ENCODE measurements around the gene LIPH.
"Not testable (repeated sequence)": the region's sequence is repeated elsewhere in the genome, so short reads cannot be mapped to it uniquely, and the experiment has no call there.

The LIPH gene

DNA sequence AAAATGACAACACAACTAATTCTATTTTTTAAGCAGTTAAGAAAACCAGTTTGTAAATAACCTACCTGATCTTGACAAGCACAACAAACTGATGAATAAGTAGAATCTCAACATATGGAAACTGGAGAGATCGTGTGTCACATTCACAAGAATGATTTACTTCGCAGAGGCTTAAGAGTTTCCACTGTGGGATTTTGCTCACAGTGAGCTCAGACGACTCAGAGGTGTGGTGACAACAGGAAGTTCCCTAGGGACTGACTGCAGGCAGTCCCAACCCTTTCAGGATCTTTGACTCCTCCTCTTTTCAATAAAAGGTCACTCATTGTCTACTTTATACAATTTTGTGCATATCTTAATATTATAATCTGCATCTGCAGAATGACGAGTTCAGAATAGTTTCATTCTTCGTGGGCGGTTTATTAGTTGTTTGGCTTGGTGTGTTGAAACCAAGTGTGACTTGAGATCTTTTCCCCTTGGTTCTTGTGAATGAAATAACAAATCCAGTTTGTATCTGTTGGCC is at the start of gene LIPH:
LIPH (minus strand) TSS at position 231 of the 520 bp plus-strand sequence; CDS start at position 114, 117 bp downstream.
- DNase-seq = peak; percentile 44

DNA sequence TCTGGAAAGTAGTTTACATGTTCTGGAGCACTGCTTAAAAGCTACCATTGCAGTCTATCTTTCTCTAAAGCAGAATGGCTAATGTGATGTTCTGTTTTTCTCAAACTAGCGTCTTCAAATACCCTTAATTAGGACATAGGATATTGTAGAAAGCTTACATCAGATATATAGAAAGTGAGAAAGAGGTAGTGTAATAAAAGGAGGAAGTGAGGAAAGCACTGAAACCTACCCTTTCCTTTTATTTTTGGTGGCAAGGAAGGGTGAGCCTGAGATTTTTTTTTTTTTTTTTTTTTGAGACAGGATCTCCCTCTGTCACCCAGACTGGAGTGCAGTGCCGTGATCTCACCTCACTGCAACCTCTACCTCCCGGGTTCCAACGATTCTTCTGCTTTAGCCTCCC is 43.1 kb upstream of the LIPH start:
- no peak for DNase-seq

DNA sequence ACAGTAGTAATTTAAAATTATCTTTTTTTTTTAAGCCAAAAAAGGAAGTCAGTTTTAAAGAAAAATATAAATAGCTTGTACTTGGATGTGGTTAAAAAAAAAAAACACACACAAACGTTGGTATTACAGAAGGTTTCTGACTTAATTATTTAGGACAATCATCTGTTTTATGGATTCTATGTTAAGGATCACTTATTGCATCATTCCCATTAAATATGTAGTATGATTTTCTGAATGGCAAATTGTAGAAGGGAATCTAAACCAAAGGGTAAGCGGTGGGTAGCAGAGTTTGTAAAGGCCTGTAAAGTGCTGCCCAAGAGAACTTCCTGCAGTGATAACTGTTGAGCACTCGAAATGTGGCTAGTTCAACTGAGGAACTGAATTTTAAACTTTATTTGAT is 41.7 kb upstream of the LIPH start:
- no peak for DNase-seq

DNA sequence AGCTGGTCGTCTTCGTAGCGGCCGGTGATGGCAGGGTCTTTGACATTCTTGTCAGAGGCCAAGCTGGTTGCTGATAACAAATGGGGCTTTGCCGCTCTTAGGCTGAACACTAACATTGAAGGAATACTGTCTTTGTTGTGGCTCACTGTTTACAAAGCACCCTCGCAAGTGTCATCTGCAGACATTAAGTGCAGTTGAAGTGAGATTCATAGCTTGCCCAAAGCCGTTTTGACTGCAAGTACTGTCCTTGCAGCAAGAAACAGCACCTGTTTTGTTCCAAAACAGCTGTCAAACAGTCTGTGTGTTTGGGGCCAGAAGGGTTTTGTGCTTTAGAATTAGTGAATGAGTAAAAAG is 34.3 kb upstream of the LIPH start:
- peak; percentile 63 for DNase-seq

DNA sequence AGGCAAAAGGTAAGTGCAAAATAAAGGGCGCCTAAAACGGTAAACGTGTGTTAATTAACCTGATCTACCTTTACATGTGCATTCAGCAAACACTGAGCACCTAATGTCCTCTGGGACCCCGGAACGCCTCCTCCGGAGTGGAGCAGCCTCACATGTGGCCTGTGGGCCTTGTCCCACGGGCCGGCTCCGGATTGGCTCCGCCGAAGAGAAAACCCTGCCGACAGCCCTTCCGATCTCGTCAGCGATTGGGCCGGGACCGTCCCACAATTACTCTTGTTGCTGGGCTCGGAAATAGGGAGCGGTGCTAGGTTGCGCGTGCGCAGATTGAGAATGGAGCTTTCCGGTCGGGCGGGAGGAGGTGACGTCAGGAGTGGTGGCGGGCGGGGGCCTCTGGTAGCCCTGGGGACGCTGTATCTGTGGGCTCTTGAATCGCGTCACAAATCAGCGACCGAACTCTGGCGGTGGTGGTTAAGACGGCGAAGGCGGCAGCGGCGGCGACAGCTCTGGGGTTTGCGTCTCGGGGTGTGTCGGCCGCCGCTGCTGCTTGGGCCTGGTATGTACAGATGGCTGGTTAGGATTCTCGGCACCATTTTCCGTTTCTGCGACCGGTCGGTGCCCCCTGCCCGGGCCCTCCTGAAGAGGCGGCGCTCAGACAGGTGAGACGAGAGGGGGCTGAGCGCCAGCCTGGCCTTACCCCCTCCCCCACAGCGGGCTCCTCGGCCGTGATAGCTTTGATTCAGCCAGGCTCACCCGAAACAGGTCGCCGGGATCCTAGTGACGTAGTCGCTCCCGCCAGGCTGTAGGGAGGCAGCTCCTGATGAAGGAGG is 33.7 kb upstream of the LIPH start, which contains the start of gene SENP2:
SENP2 (plus strand) TSS at position 437 of the 827 bp plus-strand sequence; CDS start at position 556, 119 bp downstream.
- DNase-seq = peak; percentile 100

DNA sequence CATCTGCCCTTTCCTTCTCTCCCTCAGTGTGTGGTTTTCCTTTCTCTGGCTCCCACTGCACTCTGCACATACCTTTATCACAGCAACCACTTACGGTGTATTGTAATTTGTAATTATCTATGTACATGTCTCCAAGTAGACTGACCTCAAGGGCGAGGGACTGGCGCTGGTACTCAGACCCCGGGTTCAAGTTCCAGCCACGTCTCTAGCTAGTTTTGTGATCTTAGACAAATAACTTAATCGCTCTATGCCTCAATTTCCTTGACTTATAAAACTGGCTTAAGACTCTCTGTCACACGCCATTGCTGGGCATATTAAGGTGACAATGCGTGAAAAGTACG is 33.1 kb upstream of the LIPH start:
- DNase-seq = no peak

DNA sequence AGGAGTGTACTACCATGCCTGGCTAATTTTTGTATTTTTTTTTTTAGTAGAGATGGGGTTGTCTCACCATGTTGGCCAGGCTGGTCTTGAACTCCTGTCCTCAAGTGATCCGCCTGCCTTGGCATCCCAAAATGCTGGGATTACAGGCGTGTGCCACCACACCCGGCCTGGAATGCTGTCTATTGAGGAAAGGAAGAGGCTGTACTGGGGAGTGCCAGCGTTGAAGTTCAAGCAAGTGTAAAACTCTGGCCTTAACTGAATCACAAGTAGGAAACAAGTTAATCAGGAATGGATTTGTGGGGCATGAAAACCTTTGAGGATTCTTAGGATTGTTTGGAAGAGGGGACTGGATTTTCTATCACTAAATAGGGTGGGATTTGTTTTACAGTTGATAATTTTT is 32.3 kb upstream of the LIPH start:
- DNase-seq = no peak

DNA sequence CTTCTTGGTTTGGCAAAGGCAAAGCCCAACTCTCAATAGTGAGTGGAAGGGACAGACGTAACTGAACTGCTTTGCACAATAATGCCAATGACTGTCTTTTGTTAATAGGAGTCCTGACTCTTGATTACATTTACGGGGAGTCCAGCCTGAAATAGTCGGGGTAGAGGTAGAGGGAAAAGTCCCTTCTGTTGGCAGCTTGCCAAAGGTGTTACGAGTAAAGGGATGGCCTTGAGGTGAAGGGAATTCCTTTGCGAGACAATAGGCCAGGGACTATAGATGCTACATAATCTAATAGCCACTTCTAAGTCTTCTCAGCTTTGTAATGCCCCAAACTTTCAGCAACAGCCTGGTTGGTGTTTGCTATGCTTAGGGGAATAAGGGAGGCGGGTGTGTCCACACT is 31.5 kb upstream of the LIPH start:
- no peak for DNase-seq

DNA sequence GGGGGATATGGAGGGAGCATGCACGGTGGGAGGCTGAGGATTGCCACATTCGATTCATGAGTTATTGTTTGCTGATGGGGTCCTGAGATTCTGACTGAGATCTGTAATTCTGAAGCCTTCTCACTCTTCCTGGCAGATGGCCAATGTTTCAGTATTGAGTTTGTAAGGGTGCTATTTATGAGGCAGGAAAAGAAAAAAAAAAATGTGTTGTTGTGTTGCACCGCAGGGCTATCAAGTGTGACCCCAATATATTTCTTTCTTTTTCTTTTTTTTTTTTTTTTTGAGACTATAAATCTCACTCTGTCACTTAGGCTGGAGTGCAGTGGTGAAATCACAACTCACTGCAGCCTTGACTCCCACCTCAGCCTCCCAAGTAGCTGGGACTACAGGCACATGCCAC is 30.5 kb upstream of the LIPH start:
- no peak for DNase-seq

DNA sequence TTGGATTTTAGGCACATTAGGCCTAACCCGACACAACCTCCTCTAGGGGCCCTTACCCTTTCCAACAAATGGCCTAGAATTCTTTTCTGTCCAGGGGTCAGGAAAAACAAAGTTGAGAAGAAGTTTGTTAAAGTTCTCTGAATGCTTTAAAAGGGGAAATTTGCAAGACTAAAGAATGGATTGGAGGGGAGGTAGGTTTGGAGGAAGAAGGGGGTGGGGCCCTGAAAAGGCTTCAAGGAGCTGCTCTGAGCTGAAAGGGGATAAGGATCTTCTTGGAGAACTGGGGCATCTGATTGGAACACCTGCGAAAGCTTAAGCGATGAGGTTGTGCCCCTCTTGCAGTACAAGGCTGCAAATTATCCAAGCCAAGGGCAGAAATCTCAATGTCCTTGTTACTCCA is 29.8 kb upstream of the LIPH start:
- DNase-seq = no peak

DNA sequence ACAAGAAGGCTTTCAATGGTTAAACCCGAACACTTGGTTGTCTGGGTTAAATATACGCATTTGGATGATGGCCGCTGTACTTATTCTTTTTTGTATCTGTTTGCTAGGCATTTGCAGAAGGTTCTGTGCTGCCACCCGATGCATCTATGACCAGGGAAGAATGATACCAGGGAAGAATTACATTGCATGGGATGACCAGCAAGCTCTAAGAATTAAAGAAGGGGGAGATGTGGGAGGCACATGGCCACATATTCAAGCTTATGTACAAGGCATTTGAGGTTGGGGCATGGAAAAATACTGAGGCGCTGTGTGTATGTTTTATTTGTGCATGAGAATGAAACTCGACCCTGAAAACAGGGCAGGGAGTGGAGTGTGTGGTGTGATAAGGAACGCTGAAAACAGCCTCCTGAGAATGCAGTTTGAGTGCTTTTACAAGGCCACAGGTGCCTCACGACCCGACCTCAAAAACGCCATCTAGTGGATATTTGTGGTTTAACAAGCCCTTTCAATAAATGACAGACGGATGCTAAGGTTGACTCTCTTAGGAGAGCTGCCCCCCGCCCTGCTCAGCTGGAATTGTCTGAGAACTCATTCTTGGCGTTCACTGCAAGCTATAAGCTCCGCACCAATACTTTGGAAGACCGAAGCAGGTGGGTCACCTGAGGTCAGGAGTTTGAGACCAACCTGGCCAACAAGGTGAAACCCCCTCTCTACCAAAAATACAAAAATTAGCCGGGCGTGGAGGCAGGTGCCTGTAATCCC is 22.9 kb upstream of the LIPH start:
- DNase-seq = peak; percentile 87

DNA sequence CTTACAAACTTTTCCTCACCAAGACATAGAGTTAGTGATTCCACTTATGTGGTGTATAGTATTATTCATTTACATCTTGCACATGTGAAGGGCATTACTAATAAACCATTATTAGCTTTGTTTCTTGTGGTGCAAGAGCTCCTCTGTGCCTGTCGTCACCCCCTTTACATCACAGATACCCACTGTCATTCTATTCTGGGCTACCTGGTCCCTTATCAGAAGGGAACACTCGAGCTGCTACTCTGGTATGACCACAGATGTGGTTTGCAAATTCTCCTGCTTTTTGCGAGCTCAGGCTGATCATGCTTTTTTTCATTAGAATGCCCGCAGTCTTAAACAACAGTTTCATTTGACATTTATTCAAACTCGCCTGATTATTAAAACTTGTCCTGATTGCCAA is 19.8 kb upstream of the LIPH start:
- DNase-seq = no peak

DNA sequence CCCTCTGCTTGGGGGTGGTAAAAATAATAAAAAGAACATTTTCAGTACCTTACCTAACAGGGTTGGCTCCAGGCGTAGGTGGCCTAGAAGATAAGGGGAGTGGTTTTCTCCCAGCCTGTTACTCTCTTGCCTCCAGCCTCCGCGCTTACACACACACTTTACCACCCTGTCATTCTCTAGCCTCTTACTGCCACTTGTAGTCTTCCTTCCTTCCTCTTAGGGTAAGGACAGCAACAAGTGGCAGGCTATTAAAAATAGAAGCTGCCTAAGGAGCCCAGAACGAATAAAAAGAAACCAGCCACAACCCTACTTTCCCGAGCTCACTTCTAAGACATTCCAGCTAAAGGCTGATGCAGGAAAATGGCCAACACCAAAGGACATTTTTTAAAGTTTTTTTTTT is 9.6 kb upstream of the LIPH start:
- no peak for DNase-seq

DNA sequence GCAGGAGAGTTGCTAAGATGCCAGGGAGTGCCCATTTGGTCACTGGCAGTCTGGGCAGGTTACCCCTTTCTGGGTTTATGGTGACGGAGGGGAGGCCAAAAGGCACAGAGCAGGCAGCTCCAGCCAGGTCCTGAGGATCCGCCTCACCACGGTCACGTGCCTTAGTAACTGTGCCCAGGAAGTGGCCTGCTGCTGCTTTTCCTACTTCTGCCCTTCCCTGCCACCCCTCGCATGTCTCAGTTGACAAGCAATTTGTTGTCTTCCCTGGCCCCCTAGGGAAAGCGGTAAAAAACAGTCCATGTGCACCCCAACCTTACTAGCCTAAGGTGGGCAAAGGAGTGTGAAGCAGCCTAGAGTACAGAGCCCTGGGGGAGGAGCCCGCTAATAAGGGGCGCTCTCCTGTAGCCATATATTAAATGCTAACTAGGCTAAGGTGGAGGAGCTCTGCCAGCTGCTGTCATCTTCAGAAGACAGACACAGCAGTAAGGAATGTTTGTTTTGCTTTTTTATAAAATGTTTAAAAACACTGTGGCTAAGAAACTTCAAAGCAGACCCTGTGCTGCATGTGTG is 9.1 kb upstream of the LIPH start:
- DNase-seq = no peak

DNA sequence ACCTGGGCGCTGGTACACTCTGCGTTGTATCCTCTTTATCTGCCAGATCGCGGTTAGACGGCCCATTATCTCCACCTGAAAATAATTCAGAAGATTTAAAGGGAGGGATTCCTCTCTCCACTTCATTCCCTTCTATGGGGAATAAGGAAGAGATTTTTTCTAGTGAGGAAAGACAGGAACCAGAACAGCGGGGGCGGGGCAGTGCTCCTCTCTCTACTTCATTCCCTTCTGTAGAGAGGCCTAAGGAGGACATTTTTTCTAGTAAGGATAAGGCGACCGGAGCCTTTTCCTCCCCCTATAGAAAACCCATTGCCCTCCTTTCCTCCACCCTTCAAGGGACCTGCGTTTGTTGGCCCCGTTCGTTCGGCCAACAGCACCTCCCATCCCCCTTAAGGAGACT is 8.3 kb upstream of the LIPH start:
- no peak for DNase-seq

DNA sequence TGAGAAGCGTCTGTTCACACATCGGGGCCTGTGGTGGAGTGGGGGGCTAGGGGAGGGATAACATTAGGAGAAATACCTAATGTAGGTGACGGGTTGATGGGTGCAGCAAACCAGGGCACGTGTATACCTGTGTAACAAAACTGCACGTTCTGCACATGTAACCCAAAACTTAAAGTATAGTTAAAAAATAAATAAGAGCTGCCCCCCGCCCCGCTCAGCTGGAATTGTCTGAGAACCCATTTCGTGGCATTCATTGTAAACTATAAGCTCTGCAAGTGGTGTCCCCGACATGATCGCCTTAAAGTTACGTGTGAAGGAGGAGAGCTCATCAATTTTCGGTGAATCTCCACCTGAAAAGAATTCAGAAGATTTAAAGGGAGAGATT is 7.3 kb upstream of the LIPH start:
- DNase-seq = no peak

DNA sequence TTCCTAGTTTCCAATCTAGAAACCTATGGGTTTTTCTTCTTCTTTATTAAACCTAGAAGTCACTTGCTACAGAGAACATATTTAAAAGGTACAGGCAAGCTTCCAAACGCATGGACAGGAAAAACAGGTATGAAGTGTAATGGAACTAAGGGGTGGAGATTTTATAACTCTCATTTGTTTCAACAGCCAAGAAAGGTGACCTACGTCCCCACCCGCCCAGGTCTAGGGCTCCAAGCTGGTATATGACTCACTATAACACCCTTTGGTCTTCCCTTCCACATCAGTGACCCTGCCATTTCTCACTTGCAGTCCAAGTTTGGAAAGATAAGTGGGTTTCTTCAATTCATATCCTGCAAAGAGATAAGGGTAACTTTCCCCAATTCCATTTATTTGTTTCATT is 6.0 kb upstream of the LIPH start:
- no peak for DNase-seq

DNA sequence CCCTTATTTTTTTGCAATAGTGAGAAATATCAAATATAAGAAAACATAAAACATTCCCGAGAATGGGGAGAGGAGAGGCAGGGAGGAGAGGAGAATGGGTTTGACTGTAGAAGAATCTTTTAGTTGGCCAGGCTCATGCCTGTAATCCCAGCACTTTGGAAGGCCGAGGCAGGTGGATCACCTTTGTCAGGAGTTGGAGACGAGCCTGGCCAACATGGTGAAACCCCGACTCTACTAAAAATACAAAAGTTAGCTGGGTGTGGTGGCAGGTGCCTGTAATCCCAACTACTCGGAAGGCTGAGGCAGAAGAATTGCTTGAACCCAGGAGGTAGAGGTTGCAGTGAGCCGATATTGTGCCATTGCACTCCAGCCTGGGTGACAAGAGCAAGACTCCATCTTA is 4.3 kb upstream of the LIPH start:
- not testable (repeated sequence) for DNase-seq

DNA sequence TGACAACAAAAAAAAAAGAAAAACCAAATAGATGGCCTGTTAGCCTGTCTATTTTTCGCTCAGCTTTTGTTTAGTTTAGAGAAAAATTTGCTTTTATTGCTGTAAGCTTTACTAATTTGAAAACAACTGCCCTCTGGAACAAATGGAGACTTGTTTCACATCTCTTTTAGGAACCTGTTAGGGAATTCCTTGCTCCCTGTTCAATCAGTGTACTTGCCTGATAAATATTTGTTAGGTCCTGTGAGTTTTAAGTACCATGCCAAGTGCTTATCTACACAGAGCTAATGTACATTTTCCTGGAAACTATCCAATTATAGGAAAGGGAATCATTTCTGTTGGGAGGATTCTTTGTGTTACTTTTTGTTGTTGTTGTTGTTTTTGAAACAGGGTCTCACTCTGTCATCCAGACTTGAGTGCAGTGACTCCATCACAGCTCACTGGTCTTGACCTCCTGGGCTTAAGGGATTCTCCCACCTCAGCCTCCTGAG is 3.5 kb upstream of the LIPH start:
- no peak for DNase-seq

DNA sequence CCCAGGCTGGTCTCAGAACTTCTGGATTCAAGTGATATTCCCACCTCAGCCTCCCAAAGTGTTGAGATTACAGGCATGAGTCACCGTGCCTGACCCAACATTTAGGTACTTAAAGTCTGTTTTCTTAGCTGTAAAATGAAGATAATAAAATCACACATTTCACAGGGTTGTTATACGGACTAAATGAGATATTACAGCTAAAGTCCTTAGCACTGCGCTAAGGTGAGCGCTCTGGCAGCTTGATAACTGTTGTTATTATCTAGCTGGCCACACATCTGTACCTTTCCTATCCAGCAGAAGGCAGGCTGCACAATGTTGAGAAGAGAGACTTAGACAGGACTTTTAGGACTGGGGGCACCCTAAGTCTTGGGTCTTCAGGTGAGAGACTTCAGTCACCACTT is 2.7 kb upstream of the LIPH start:
- DNase-seq = no peak

DNA sequence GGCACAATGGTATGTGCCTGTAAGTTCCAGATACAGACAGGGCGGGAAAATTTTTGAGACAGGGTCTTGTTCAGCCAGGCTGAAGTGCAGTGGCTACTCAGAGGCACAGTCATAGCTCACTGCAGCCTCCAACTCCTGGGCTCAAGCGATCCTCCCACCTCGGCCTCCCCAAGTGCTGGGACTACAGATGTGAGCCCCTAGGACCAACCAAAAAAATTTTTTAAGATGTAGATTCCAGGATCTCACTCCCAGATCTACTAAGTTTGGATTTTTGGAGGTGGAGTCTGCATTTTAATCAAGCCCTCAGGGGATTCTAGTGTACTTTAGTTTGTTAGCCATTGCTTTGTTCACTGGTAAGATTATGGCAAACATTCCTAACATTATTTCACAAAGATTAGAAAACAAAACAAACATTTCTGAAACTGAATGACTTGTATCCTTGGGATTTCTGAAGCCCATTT is 2.7 kb downstream of the LIPH start:
- DNase-seq = no peak

DNA sequence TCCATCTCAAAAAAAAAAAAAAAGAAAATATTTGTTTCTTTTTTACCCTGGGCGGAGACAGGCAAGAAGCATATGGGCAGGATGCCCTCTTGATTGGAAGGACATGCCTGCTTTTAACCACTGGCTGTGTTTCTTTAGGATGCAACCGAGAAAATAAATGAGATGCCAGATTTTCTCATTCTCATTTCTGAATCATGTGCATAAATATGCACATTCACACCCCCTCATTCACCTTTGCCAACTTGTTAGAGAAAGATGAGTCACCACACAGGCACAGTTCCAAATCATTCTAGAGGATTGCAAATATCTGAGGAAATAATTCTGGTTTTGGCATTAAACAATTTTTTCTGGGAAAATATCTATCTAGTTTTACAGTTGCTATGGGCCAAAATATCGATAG is 3.3 kb downstream of the LIPH start:
- DNase-seq = peak; percentile 20

DNA sequence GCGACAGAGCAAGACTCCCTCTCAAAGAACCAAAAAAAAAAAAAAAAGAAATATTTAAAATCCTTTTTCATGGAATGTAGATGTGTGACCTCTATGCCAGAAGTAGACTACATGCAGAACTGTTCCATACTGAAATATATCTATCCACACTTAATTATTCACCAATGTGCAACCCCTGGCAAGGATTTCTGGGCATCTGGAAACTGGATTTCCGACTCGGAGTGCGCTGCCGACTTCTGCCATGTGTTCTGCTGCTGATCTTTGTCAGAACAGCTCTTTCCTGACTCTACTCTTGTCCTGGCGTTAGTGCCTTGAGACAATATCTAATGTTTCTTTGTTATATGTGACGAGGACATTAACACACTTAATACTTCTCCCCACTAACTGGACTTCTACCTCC is 11.7 kb downstream of the LIPH start:
- no peak for DNase-seq

DNA sequence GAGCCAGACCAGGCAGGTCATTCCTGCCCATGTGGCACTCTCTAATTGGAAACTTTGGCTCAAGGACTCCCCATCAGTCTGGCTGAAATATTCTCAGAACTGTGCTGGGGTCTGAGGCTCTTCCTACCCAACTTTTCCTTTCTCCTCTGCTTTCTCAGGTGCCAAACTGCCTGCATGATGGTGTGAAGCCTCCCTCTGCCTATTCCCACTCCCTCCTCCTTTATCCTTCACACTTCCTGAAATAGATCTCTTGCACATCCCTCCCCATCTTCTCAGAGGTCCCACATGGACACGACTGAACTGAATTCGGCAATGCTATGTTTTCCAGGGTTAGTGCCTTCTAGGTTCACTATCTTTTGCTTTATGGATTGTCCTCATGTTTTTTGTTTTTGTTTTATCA is 12.5 kb downstream of the LIPH start:
- DNase-seq = no peak

All from NCI-H774 (cell line).